Midbrain (tissue), 1 donor: Measurements from ENCODE around the gene MRPL36.

Experiments used
- DNase-seq: peaks from one replicate; lab custom pipeline; 2025; lab: John Stamatoyannopoulos, UW

The MRPL36 gene

DNA sequence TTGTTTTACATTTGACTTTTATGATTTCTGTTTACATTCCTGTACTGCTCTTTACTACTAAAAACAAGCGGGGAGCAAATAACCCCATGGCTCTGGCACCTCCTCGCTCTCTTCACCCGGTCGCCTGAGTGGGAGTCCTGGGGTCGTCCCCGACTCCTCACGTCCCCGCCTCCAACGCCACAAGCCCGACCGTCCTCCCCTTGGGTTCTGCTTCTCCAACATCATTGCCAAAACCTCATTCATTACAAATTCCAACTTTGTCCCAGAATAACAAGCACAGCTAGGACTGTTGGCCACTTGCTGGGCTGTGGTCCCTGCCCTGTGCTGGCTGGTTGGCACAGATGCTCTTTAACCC, 35.1 kb downstream of the MRPL36 start:
- DNase-seq: no peak

DNA sequence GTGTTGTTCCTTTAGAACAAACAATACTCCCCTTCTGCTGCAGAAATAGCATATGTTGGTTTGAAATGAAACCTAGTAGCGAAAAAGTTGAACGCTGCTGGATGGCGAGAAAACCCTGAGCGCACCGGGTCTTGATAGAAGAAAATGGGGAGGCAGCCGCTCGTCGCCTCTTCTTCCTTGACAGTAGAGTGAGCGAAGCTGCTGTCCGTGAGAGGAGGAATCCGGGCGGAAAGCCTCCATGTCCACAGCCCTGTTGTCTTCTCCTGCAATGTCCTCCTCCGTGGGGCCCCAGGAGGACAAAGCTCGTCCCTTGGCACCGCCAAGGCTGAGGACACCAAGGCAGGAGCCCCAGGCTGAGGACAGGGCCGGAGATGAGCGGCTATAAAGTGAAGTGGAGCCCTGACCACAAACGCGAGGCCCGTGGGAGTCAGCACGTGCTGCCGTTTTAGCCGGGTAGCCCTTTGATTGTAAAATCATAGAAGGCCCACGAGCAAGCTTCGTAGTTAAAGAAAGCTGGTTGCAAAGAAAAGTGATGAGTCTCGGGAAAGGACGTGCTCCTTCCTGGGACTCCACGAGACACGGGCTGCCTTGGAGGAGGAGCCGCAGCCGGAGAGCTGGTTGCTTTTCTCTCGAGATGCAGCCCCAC, 35.6 kb downstream of the MRPL36 start:
- no peak for DNase-seq

GRCh38 chr5:1763548-1763911, 36.1 kb downstream of the MRPL36 start:
- peak; percentile 9 for DNase-seq

- no peak for DNase-seq
Observed at GRCh38 chr5:1762883-1763547, 36.6 kb downstream of the MRPL36 start.

- DNase-seq: no peak
Observed at GRCh38 chr5:1762121-1762882, 37.3 kb downstream of the MRPL36 start.

GRCh38 chr5:1761453-1761755, 38.2 kb downstream of the MRPL36 start:
- no peak for DNase-seq

DNA sequence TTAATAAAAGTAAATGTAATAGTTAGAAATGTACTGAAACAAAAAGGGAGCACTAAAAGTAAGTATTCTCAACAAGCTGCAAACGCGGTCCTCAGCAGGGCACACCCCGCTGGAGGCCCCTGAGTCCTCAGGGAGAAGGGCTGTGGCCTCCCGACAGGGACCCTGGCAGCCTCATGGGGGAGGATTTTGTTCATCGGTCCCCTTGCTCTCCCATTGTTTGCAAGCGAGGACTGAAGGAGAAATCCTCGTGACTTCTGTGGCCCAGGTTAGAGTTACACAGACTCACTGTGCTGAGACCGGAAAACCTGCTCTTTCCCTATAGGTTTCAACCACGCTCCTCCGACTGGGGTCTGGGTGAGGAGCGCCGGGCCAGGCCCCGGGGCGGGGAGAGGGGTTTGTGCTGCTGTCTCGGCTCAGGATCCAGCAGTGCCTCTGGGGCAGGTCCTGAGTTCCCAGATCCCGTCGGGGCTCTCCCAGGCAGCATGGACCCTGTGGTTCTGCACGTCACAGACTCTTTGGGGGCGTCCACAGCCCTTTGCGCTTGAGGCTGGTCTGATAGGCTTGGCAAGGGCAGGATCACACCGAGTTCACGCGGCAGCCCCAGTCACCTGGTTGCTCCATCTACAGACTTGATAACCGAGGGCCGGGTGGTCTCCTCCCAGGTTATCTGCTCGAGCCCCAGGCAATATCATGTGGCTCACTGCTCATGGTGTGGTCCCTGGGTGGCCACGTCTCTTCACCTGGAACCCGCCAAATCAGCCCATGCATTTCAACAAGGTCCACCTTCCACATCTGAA, 38.8 kb downstream of the MRPL36 start:
- no peak for DNase-seq

DNA sequence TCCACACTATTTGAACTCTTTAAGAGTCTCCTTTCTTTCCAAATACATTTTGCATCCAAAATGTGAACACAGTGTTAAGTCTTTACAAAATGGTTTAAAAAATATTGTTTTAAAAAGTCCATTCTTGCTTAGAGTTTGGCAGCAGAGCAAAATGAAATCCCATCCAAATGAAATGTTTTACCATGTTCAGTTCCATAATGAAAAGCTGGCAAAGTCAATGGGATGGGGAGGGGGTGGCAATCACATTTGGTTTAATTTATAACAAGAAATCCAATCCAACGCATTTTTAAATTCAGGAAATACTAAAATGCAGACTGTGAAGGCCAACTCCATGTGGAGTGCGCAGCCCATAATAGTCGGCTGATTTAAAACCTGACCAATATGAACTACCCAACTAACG, 39.4 kb downstream of the MRPL36 start:
- no peak for DNase-seq

- no peak for DNase-seq
Observed at GRCh38 chr5:1759378-1759970, 40.2 kb downstream of the MRPL36 start.

GRCh38 chr5:1758574-1758973, 41.1 kb downstream of the MRPL36 start:
- no peak for DNase-seq

GRCh38 chr5:1757511-1757910, 42.1 kb downstream of the MRPL36 start:
- DNase-seq: no peak

DNA sequence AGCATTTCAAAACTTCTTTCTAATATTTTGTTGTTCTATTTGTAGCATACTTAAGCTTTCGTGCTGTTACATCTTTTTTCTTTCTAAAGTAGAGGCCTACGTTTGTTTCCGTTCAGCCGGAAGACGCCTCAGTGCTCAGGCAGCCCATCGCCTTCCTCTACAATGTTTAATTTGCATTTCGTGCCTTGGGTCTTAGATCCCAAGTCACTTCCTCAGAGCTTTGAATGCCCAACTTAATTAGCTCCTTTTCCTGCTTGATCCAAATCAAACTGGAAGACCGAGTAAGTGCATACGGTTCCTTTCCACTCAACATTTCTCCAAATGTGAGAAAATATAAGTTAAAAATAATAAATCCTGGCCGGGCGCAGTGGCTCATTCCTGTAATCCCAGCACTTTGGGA, 43.2 kb downstream of the MRPL36 start:
- no peak for DNase-seq

GRCh38 chr5:1755321-1755949, 44.2 kb downstream of the MRPL36 start:
- DNase-seq: no peak

DNA sequence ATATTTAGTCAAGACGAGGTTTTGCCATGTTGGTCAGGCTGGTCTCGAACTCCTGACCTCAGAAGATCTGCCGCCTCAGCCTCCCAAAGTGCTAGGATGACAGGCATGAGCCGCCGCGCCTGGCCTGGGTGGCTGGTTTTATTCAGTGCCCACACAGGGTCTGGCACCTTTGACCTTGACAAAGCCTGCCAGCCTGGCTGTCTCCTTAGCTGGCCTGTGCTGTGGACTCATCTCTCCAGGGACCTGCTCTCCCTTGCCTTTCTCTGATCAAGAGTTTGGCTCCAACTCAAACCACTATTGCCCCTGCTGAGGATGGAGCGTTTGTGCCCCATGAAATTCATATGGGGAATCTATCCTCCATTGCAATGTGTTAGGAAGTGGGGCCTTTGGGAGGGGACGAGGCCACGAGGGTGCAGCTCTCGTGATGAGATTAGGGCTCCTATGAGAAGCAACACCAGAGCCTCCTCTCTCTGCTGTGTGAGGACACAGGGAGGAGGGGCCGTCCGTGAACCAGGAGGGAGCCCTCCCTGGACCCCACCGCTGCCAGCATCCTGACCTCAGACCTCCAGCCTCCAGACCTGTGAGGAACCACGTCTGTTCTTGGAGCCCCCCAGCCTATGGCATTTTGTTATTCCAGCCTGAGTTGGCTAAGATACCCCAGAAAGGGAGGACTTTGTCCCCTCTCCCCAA, 45.0 kb downstream of the MRPL36 start:
- no peak for DNase-seq

- DNase-seq: no peak
Observed at GRCh38 chr5:1753490-1753889, 46.1 kb downstream of the MRPL36 start.

DNA sequence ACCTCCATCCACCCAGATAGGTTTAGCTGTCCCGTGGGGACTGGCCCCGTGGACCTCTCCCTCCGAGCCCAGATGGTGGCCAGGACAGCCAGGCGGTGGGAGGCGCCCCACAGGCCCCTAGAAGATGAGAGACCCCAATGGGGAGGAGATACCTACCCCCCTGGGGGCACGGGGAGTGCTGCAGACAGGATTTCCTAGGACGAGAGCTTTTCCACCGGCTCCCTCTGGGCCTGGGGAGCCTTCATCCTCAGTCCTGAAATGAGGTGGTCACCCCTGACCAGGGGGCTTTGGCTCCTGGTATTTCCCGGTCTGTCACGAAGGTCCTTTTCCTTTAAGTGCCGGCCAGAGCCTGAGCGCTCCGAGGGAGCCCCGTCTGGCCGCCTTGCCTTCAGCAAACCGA, 46.8 kb downstream of the MRPL36 start:
- no peak for DNase-seq

- no peak for DNase-seq
Observed at GRCh38 chr5:1751864-1752822, 47.5 kb downstream of the MRPL36 start.

GRCh38 chr5:1751026-1751863, 48.4 kb downstream of the MRPL36 start:
- no peak for DNase-seq

- DNase-seq: no peak
Observed at GRCh38 chr5:1750469-1750868, 49.2 kb downstream of the MRPL36 start.
